Lower leg skin (tissue), 4 donors: Measurements from ENCODE around the gene PNKD. TPM values are rescaled to one million over a fixed set of nuclear protein-coding genes. Genes with fewer than 3 reads are reported as not detected.

Source experiments
- DNase-seq, 2 donors: peaks; one replicate each; pipeline ENCODE4 v3.0.0-alpha.2; 2019; ENCODE audit warnings: low spot score in 2 of 2
- H3K4me3 ChIP-seq: fragments of 200-600 bp; sonication (generic); 2 replicates; pipeline ENCODE4 v1.5.1; 2017; ENCODE audit warnings: mild to moderate bottlenecking, low read depth; ENCODE audit not compliant: poor library complexity, severe bottlenecking
- POLR2A ChIP-seq, 2 donors: fragments of 450-650 bp; IDR thresholded peaks; one replicate each; pipeline ENCODE4 v1.6.1; 2016 to 2017; ENCODE audit warnings: antibody characterized with exemption in 2 of 2, mild to moderate bottlenecking in 1 of 2, moderate library complexity in 1 of 2
- whole genome bisulfite sequencing, 2 donors: methylation state at CpG; one replicate each; pipeline ENCODE4 v1.1.5; 2018; 5-methylcytosine and 5-hydroxymethylcytosine counted together
- intact Hi-C: fragments of 100-400 bp; cut with DNase I; formaldehyde crosslinking; loops from one replicate; pipeline ENCODE4 v1.15.0; 2023; ENCODE audit warnings: low total_unique reads
- total RNA-seq, 4 donors: library from RNA; depleted of rRNA; stranded (reverse); fragments of >200 nt; gene quantifications; one replicate each; pipeline ENCODE4 v1.1.0, GENCODE V29; 2016
- TF ChIP-seq, protein P1 (sequence below), 3 donors: fragments of 450-650 bp; IDR thresholded peaks; one replicate each; pipeline ENCODE4 v1.5.1; 2016; ENCODE audit warnings: antibody characterized with exemption in 3 of 3, mild to moderate bottlenecking in 3 of 3, moderate library complexity in 2 of 3

The PNKD gene
- total RNA-seq, 4 donors from 2014 or later: 26.6 to 60.6 (median 43.3) TPM

DNA sequence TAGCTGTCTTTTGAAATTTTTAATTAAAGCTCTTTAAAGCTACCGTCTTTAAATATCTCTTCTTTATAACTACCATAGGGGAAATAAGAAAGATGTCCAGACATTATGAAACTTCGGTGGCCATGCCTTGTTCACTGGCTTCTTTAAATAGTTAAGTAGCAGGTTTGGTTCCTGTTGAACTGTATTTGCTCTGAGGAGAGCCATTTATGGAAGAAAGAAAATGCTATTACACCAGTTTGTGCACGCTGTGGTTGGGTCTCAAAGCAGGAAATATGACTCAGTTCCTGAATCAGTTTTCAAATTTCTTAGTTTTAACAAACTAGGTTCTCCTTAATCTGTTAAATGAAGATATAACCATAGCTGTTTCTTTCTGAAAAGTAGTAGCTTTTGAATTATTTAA lies 41.1 kb upstream of the PNKD start:
- no peak for TF ChIP-seq POLR2A (IDR thresholded peaks at IDR 0.05)
- TF ChIP-seq, protein P1, sequence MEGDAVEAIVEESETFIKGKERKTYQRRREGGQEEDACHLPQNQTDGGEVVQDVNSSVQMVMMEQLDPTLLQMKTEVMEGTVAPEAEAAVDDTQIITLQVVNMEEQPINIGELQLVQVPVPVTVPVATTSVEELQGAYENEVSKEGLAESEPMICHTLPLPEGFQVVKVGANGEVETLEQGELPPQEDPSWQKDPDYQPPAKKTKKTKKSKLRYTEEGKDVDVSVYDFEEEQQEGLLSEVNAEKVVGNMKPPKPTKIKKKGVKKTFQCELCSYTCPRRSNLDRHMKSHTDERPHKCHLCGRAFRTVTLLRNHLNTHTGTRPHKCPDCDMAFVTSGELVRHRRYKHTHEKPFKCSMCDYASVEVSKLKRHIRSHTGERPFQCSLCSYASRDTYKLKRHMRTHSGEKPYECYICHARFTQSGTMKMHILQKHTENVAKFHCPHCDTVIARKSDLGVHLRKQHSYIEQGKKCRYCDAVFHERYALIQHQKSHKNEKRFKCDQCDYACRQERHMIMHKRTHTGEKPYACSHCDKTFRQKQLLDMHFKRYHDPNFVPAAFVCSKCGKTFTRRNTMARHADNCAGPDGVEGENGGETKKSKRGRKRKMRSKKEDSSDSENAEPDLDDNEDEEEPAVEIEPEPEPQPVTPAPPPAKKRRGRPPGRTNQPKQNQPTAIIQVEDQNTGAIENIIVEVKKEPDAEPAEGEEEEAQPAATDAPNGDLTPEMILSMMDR (IDR thresholded peaks at IDR 0.05): no peak
- 26 to 32% methylated on average over 3 of the region's 3 CpGs for WGBS, 2 donors
- no peak for DNase-seq
- intact Hi-C loops: no loop called here
- H3K4me3 ChIP-seq: no peak overlapping the region

DNA sequence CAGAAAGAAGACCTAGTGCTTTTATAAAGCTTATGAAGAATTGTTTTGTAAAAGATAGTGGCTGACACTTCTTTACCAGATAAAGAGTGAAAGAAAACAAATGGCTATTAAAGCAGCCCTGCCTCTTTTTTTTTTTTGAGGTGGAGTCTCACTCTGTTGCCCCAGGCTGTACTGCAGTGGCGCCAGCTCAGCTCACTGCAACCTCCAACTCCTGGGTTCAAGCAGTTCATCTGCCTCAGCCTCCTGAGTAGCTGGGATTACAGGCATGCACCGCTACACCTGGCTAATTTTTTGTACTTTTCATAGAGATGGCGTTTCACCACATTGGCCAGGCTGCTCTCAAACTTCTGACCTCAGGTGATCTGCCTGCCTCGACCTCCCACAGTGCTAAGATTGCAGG lies 40.5 kb upstream of the PNKD start:
- 46 to 60% methylated on average over 4 of the region's 4 CpGs for whole genome bisulfite sequencing, 2 donors
- H3K4me3 ChIP-seq: no peak overlapping the region
- intact Hi-C loops: no loop called here

DNA sequence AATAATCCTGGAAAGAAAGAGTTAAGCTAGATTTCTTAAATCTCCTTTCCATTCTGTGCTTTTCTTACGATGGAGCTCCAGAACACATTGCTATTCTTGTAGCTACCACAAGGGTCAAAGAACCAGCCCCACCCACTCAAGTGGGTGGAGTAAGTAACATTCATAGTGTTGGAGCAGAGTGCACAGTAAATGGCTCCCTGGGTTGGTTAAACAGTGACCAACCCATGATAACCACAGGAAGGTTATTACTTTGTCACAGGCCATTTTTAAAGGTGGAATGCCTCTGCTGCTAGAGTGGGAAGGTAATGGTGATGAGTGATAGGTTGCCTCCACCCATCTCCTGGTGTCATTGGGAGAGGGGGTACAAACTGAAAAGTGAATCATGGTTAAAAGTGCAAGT lies 39.4 kb upstream of the PNKD start:
- intact Hi-C loops: no loop called here
- no peak overlapping the region for H3K4me3 ChIP-seq
- WGBS, 2 donors: 0 to 3% methylated on average over 1 of the region's 1 CpG
- no peak for TF ChIP-seq POLR2A (IDR thresholded peaks at IDR 0.05)
- TF ChIP-seq, protein P1 (IDR thresholded peaks at IDR 0.05): no peak
- DNase-seq: no peak

More for the DNA sequence above, 40.5 kb upstream of the PNKD start:
- DNase-seq: no peak
- TF ChIP-seq, protein P1 (IDR thresholded peaks at IDR 0.05): no peak
- TF ChIP-seq POLR2A (IDR thresholded peaks at IDR 0.05): no peak

DNA sequence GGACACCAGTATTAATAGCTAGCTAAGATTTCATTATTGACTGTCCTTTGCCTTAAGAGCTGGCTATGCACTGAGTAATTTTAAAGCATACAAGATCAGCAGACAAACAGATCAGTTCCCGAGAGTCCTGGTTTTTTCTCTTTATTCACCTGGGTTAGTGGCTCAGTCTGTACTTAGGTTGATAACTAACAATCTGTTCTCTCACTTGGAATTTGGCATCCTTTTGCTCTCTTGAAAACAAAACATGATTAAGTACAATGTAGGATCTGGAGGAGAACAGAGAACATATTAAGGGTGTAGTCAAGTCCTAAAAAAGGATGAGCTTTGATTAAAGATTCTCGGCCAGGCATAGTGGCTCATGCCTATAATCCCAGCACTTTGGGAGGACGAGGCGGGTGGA lies 36.8 kb upstream of the PNKD start:
- 87 to 92% methylated on average over 4 of the region's 4 CpGs for WGBS, 2 donors
- DNase-seq: no peak
- H3K4me3 ChIP-seq: no peak overlapping the region
- intact Hi-C loops: no loop called here
- TF ChIP-seq POLR2A (IDR thresholded peaks at IDR 0.05): no peak
- TF ChIP-seq, protein P1 (IDR thresholded peaks at IDR 0.05): no peak

DNA sequence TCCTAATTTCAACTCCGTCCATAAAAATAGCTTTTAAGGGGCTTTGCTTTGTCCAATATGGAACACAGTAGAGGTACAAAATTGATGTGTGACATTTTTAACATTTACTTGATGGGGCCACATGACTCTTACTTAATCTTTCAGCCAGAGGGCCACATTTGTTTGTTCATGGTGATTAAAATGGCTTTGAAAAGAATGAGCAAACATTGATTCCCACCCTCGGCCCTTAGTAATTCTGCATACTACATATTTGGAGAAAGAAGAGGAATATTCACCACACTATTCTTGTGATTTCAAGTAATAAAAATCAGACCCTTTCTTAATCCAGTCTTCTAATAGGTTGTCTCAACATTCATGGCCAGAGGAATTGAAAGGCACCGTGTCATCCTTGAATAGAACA lies 35.8 kb upstream of the PNKD start:
- TF ChIP-seq, protein P1 (IDR thresholded peaks at IDR 0.05): no peak
- no peak for TF ChIP-seq POLR2A (IDR thresholded peaks at IDR 0.05)
- no peak overlapping the region for H3K4me3 ChIP-seq
- WGBS, 2 donors: 57 to 62% methylated on average over 3 of the region's 3 CpGs
- intact Hi-C loops: no loop called here
- no peak for DNase-seq

DNA sequence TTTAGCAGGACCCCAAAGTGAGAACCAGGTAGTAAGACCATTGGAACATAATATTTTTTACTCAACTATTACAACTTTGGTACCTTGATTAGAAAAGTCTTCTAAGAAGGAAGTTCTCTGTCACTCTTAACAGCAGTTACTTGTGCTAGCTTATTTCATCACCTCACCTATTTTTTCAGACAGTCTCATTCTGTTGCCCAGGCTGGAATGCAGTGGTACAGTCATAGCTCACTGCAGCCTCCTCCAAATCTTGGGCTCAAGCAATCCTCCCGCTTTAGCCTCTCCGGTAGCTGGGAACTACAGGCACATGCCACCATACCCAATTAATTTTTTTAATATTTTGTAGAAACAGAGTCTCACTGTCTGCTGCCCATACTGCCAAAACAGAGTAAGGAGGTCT lies 35.3 kb upstream of the PNKD start:
- H3K4me3 ChIP-seq: no peak overlapping the region
- 98 to 100% methylated on average over 2 of the region's 2 CpGs for WGBS, 2 donors
- no peak for DNase-seq
- TF ChIP-seq POLR2A (IDR thresholded peaks at IDR 0.05): no peak
- TF ChIP-seq, protein P1 (IDR thresholded peaks at IDR 0.05): no peak
- intact Hi-C loops: no loop called here
